GM18505 (cell line): ENCODE measurements around the gene ZNF81.

ENCODE experiments used
- ATAC-seq: cut with Tn5 transposase; IDR thresholded peaks from one replicate; pipeline ENCODE4 v1.9.1; 2021; ENCODE audit not compliant: unreplicated experiment
- POLR2A ChIP-seq: IDR thresholded peaks from 4 replicates; pipeline ENCODE4 v1.6.1; 2011; ENCODE audit warnings: borderline replicate concordance; ENCODE audit not compliant: insufficient read depth, insufficient read length; ENCODE audit errors: extremely low read depth

ZNF81 gene

GRCh38 chrX:47859686-47860085, 23.0 kb downstream of the ZNF81 start:
- no peak for ATAC-seq
- TF ChIP-seq POLR2A, result no peak

GRCh38 chrX:47862680-47863079, 26.0 kb downstream of the ZNF81 start:
- ATAC-seq, result no peak
- TF ChIP-seq POLR2A, result no peak

- no peak for TF ChIP-seq POLR2A
- no peak for ATAC-seq
These were observed 26.5 kb downstream of the ZNF81 start for GRCh38 chrX:47863187-47863586.

GRCh38 chrX:47864300-47864699, 27.6 kb downstream of the ZNF81 start:
- TF ChIP-seq POLR2A, result no peak
- ATAC-seq, result no peak

- no peak for ATAC-seq
- TF ChIP-seq POLR2A, result no peak
These were observed 28.1 kb downstream of the ZNF81 start for GRCh38 chrX:47864785-47865184.

- ATAC-seq, result no peak
- no peak for TF ChIP-seq POLR2A
These were observed 36.4 kb downstream of the ZNF81 start for GRCh38 chrX:47873123-47873522.

GRCh38 chrX:47877327-47877726, 40.6 kb downstream of the ZNF81 start:
- TF ChIP-seq POLR2A, result no peak
- no peak for ATAC-seq

- no peak for ATAC-seq
- no peak for TF ChIP-seq POLR2A
These were observed 41.5 kb downstream of the ZNF81 start for GRCh38 chrX:47878198-47878597.

- no peak for ATAC-seq
- no peak for TF ChIP-seq POLR2A
These were observed 42.8 kb downstream of the ZNF81 start for GRCh38 chrX:47879463-47879862.

- ATAC-seq, result no peak
- TF ChIP-seq POLR2A, result no peak
These were observed 44.2 kb downstream of the ZNF81 start for GRCh38 chrX:47880927-47881326.

- no peak for ATAC-seq
- no peak for TF ChIP-seq POLR2A
These were observed 48.8 kb downstream of the ZNF81 start for GRCh38 chrX:47885501-47885900.

- ATAC-seq, result no peak
These were observed 61.3 kb downstream of the ZNF81 start for GRCh38 chrX:47898024-47898423.

GRCh38 chrX:47900833-47901232, 64.1 kb downstream of the ZNF81 start:
- ATAC-seq, result no peak
- TF ChIP-seq POLR2A, result no peak

More at GRCh38 chrX:47898024-47898423, 61.3 kb downstream of the ZNF81 start:
- no peak for TF ChIP-seq POLR2A

GRCh38 chrX:47902161-47902560, 65.5 kb downstream of the ZNF81 start:
- TF ChIP-seq POLR2A, result no peak
- ATAC-seq, result no peak

GRCh38 chrX:47915886-47916493, 79.3 kb downstream of the ZNF81 start:
- TF ChIP-seq POLR2A, result no peak
- ATAC-seq, result no peak
